Stimulated activated CD4-positive, alpha-beta T cell treated with anti-CD3 and anti-CD28 coated beads, TNF-alpha, amount 100 ng/mL, for 1 hour (primary cell): ENCODE results near the gene CKAP2L.
"Not testable (repeated sequence)": the region's sequence is repeated elsewhere in the genome, so short reads cannot be mapped to it uniquely, and the experiment has no call there.

Source experiments
- DNase-seq, 3 donors: peaks; one replicate each; pipeline ENCODE4 v3.0.0-alpha.2; 2020; ENCODE audit warnings: low read depth in 3 of 3, low spot score in 1 of 3

Gene CKAP2L

DNA sequence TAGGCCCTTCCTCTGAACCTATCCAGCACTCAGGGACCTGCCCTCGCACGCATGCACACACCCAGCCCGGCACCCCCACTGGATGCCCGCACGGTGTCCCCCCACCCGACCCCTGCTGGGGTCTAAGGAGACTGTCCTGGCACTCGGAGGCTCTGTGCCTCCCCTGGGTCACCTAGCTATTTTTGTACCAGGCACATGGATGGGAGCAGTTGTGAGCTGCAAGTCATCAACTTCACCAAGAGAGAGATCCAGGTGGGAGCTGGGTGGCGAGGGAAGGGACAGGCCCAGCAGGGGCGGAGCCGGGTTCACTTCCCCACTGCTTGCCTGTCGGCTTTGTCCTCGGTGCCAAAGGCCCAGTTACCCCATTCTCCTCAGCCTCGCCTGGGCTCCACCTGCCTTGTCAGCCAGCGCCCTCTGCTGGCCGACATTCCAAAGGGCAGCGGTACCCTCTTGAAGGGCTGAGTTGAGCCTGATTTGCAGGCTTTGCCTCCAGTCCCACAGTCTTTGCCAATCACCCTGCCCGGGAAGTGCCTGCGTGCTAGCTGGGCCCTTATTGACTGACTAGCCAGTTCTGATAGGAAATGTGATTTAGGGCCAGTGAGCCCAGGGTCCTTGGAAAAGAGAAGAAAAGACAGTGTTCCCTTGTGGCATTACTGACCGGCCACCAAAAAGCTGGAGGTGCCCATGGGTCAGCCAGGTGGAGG lies 37.8 kb downstream of the CKAP2L start:
- DNase-seq = peak; percentile 53 to 82 (median 75)

DNA sequence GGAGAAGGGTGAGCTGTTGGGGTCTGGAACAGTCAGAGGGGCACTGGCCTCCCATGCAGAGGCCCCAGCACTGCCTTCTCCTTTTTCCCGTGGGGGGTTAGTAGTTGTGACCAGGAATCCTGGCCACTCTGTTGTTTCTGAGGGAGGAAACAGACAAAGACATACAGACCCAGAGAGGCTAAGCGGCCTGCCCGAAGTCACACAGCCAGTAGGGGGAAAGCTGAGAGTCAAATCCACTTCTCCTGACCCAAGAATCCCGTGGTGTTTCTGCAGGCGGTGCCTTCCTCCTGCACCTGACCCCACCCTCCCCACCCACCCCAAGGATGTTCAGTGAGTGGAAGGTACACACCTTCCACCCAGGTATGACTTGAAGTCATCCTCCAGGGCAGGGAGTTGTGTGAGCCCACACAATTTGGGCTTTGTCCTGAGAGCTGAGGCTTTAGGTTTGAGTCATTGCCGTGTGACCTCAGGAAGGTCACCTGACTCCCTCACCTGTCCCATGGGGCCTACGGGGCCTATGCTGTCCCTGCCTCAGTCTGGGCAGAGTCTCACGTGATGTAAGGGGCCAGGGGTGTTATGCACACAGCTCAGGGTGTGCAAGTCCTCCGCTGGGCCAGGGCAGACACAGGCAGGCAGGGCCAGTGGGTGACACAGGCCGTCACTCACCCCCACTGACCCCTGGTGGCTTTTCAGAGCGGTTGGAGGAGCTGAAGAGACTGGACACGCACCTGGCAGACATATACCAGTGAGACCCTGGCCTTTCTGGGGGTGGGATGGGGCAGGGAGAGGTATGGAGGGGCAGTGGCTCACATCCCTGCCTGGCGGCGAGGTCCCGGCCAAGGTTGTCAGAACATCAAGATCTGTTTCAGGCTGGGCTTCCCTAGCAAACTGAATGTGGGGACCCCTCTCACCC lies 38.6 kb downstream of the CKAP2L start:
- DNase-seq = no peak

GRCh38 chr2:112724591-112725525 lies 39.6 kb downstream of the CKAP2L start:
- no peak for DNase-seq

DNA sequence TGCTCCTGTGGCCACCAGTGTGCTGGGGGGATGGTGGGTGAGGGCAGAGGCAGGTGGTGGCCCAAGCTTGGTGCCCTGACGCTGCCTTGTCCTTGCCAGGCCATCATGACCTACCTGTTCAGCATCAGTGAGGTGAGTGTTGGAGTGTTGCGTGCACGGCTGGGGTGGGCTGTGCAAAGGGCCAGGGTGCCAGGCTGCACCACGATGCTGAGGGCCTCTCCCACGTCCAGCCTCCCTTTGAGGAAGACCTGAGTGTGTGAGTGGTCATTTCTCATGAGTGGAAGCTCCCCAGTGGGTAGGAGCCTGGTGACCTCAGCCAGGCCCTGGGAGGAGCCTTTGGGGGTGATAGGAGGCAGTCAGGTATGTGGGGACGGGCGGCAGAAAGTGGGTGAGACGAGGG lies 40.4 kb downstream of the CKAP2L start:
- no peak for DNase-seq

DNA sequence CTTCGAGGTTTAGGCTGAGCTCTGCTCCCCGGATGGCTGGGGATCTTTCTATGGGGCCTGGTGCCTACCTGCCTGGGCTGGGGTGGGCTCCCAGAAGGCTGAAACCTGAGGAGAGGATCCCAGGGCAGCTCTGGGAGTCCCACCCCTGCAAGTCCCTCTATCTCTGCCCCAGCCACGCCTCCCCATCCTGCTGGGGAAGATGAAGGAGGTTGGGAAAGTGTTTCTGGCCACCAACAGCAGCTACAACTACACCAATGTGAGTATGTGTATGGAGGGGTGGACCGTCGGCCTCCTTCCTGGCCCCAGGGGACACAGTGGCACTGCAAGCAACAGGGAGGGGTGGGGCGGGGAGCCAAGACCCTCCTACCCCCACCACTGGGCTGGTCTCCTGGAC lies 40.9 kb downstream of the CKAP2L start:
- no peak for DNase-seq

GRCh38 chr2:112722816-112723546 lies 41.4 kb downstream of the CKAP2L start:
- DNase-seq = no peak

GRCh38 chr2:112721819-112722522 lies 42.4 kb downstream of the CKAP2L start:
- no peak for DNase-seq

GRCh38 chr2:112720785-112721184 lies 43.6 kb downstream of the CKAP2L start, which contains the start of gene NT5DC4:
TSS of gene NT5DC4 (plus strand) at chr2:112721020. CDS start at chr2:112721080, 60 bp downstream.
- no peak for DNase-seq

GRCh38 chr2:112718863-112719370 lies 45.5 kb downstream of the CKAP2L start:
- no peak for DNase-seq

DNA sequence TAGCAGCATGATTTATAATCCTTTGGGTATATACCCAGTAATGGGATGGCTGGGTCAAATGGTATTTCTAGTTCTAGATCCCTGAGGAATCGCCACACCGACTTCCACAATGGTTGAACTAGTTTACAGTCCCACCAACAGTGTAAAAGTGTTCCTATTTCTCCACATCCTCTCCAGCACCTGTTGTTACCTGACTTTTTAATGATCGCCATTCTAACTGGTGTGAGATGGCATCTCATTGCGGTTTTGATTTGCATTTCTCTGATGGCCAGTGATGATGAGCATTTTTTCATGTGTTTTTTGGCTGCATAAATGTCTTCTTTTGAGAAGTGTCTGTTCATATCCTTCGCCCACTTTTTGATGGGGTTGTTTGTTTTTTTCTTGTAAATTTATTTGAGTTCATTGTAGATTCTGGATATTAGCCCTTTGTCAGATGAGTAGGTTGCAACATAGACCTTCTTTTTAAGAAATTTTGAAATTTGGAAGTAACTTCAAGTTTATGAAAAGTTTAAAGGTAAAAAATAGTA lies 47.5 kb downstream of the CKAP2L start:
- not testable (repeated sequence) for DNase-seq

DNA sequence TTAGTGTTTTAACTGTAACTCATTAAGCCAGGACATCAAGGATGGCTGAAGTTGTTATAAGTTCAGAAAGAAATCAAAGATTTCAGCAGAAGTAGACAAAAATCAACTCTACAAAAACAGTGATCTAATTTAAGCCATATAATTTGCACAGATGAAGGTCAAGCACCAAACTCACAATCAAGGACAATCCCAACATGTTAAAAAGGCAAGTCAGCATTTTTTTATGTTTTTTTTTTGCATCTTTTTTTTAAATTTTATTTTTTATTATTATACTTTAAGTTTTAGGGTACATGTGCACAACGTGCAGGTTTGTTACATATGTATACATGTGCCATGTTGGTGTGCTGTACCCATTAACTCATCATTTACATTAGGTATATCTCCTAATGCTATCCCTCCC lies 48.3 kb downstream of the CKAP2L start:
- not testable (repeated sequence) for DNase-seq

DNA sequence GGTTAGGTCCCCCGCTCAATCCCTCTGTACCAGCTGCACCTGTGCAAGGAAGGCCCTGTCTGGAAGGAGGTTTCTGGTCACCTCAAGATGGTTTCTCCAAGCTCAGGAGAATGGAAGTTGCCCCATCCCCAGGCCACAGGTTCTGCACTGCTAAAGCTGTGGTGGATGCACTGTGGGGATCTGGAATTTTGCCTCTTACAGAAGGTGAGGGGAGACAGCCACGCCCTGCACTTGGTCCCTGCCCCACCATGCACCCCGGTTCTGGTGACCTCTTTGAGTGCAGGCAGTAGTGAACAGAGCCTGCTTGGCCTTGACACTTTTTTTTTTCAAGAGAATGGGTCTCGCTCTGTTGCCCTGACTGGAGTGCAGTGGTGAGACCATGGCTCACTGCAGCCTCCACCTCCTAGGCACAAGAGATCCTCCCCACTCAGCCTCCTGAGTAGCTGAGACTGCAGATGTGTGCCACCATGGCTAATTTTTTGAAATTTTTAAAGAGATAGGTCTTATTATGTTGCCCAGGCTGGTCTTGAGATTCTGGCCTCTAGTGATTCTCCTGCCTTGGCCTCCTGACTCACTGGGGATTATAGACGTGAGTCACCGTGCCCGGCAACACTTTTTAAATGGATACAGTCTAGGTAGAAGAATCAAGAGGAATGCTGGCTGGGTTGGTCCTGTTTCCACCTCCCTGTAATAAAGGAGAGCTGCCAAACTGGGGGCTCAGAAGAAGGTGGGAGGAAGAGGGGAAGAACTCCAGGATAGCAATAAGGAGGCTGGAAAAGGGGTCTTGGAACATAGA lies 49.4 kb downstream of the CKAP2L start:
- no peak for DNase-seq

- no peak for DNase-seq
Measured at GRCh38 chr2:112714331-112714730, 50.1 kb downstream of the CKAP2L start.

DNA sequence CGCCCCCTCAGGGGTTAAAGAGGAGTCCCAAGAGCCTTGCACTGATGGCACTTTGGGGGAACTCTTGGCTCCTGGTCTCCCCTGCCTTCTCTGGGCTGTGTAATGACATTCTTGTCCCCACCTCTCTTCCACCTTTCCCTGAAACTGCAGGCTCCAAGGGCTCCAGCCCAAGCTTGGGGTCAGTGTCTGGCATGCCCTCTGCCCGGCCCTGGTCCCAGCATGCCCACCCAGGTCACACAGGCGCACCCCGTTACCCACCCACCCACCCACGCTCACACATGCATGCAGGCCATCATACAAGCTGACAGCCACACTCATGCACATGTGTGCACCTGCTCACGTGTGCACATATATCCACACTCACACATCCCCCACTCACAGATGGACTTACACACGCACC lies 50.5 kb downstream of the CKAP2L start:
- no peak for DNase-seq

- DNase-seq = no peak
Measured at GRCh38 chr2:112713585-112713925, 50.9 kb downstream of the CKAP2L start.

DNA sequence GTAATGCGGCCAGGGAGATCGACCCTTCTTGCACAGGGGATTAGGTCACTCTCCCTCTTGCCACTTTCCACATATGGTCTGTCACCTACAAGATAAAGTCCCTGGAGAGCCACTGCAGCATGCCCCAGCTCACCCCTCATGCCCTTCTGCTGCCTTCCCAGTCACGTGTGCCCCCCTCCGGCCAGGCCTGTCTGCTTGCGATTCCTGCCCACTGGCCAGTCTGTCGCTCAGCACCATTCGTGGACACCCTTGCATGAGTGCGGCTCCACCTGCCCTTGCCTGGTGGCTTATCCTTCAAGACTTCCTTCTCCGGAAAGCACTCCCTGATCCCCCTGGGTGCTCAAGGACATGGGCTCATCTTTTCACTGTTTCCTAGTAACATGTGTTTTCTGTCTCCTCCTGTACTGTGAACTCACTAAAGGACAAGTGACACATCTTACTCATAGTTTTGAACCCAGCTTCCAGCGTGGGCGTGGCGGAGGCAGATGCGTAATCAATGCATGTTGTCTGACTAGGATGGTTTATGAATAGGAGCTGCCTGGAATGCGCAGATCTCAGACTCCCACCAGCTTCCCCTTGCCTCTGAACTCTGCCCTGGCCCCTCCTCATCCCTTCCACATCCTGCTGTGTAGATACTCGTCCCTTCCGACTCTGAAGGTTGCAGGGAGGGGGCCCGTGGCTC lies 51.4 kb downstream of the CKAP2L start:
- DNase-seq = no peak

DNA sequence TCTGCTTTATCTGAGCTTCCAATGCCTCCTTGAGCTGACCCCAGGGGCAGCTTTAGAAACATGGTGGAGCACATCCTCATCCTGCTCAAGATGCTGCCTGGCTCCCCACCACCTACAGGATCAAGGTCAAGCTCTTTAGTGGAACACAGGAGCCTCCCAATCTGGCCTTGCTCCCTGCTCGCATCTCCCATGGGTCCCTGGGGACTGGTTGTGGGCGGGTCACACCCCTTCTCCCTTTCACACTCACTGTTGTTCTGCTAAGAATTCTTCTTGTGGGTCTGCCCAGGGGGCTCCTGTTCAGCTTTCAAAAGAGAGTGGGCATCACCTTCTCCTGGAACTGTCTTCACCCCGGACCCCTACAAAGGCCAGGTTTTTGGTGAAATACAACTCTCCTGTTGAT lies 51.9 kb downstream of the CKAP2L start:
- DNase-seq = no peak
